HepG2 (cell line): ENCODE results near the gene NAMPT. TPM values are rescaled to one million over a fixed set of nuclear protein-coding genes. Genes with fewer than 3 reads are reported as not detected.

Source experiments
- GTF3A ChIP-seq: sonication (generic); formaldehyde crosslinking; conservative IDR thresholded peaks from 2 replicates; pipeline ENCODE4 v1.4.0; 2020; ENCODE audit warnings: mild to moderate bottlenecking, missing genetic modification reagents
- HNRNPL ChIP-seq: fragments of 200-400 bp; formaldehyde crosslinking; IDR thresholded peaks from 2 replicates; pipeline ENCODE4 v1.6.1; 2017; ENCODE audit warnings: mild to moderate bottlenecking, low read depth, low read length
- MED13 ChIP-seq: sonication (generic); formaldehyde crosslinking; IDR thresholded peaks from 2 replicates; pipeline ENCODE4 v1.5.0; 2020; ENCODE audit warnings: missing genetic modification reagents
- RXRA ChIP-seq: sonication (generic); formaldehyde crosslinking; IDR thresholded peaks from 2 replicates; pipeline ENCODE4 v1.5.1; 2020; ENCODE audit warnings: missing genetic modification reagents
- ZNF335 ChIP-seq: sonication (generic); formaldehyde crosslinking; IDR thresholded peaks from 2 replicates; pipeline ENCODE4 v1.4.0; 2020; ENCODE audit warnings: missing genetic modification reagents
- ZNF546 ChIP-seq: sonication (generic); formaldehyde crosslinking; conservative IDR thresholded peaks from 2 replicates; pipeline ENCODE4 v1.8.1; 2023; ENCODE audit warnings: mild to moderate bottlenecking, missing genetic modification reagents
- ZNF841 ChIP-seq: sonication (generic); formaldehyde crosslinking; IDR thresholded peaks from 2 replicates; pipeline ENCODE4 v1.8.1; 2023; ENCODE audit warnings: missing genetic modification reagents, borderline replicate concordance
- polyA plus RNA-seq, 8 experiments: library from polyadenylated mRNA; depleted of rRNA in 3 of 8; stranded (reverse) in 7 of 8; unstranded in 1 of 8; fragments of >200 nt; fragmentation: Illumina TruSeq in 4 of 8; extraction: Trizol in 4 of 8; gene quantifications; 2 replicates each; pipeline versions ENCODE4 v1.2.1 to v1.2.3, GENCODE V29; 2011 to 2016; ENCODE audit warnings: low read depth in 4 of 8, missing spikeins in 1 of 8, mixed read lengths in 1 of 8; ENCODE audit not compliant: insufficient read depth in 1 of 8
- total RNA-seq, 5 experiments: library from RNA; depleted of rRNA; stranded (reverse); fragments of >200 nt; fragmentation: Illumina TruSeq; extraction: Trizol; gene quantifications; 2 replicates each; pipeline ENCODE4 v1.2.3, GENCODE V29; 2016; ENCODE audit warnings: low read depth in 1 of 5
- TF ChIP-seq, protein P1 (sequence below), 2 experiments: fragments of 450-650 bp in 1 of 2; sonication (generic) in 1 of 2; formaldehyde crosslinking in 1 of 2; IDR thresholded peaks; 2 replicates each; pipeline versions ENCODE4 v1.6.1 to v1.8.0; 2016 to 2022; ENCODE audit warnings: antibody characterized with exemption in 1 of 2, mild to moderate bottlenecking in 1 of 2, missing genetic modification reagents in 1 of 2

Gene NAMPT
- total and polyA plus RNA-seq, 2 of the 13 experiments (the other 11 are each of a cell fraction or from before 2014, with no cell fraction given): 15.8 to 67.7 TPM

DNA sequence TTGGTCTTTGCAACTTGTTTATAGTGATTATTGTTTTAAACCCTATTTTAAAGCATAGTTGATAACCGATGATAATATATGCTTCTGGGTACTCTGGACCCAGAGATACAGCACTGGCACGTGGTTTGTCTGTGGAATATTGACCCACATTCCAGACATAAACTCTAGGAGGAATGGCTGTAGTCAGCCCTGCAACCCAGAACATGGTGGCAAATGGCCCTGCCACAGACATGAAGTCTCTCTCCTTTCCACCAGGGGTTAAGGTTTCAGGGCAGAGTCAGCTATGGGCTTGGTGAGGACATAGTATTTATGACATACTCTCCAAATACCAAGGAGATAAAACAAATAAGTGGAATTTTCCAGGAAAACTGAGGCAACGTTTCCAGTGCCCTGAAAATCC is 83.6 kb downstream of the NAMPT start (continued):
- TF ChIP-seq, protein P1, sequence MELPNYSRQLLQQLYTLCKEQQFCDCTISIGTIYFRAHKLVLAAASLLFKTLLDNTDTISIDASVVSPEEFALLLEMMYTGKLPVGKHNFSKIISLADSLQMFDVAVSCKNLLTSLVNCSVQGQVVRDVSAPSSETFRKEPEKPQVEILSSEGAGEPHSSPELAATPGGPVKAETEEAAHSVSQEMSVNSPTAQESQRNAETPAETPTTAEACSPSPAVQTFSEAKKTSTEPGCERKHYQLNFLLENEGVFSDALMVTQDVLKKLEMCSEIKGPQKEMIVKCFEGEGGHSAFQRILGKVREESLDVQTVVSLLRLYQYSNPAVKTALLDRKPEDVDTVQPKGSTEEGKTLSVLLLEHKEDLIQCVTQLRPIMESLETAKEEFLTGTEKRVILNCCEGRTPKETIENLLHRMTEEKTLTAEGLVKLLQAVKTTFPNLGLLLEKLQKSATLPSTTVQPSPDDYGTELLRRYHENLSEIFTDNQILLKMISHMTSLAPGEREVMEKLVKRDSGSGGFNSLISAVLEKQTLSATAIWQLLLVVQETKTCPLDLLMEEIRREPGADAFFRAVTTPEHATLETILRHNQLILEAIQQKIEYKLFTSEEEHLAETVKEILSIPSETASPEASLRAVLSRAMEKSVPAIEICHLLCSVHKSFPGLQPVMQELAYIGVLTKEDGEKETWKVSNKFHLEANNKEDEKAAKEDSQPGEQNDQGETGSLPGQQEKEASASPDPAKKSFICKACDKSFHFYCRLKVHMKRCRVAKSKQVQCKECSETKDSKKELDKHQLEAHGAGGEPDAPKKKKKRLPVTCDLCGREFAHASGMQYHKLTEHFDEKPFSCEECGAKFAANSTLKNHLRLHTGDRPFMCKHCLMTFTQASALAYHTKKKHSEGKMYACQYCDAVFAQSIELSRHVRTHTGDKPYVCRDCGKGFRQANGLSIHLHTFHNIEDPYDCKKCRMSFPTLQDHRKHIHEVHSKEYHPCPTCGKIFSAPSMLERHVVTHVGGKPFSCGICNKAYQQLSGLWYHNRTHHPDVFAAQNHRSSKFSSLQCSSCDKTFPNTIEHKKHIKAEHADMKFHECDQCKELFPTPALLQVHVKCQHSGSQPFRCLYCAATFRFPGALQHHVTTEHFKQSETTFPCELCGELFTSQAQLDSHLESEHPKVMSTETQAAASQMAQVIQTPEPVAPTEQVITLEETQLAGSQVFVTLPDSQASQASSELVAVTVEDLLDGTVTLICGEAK (IDR thresholded peaks at IDR 0.05): no peak
- TF ChIP-seq, protein P1 (CRISPR knock-in tag; IDR thresholded peaks at IDR 0.05): no peak
- no peak for TF ChIP-seq ZNF335
- no peak for TF ChIP-seq ZNF841 (CRISPR knock-in tag)
- no peak for TF ChIP-seq HNRNPL
- TF ChIP-seq ZNF546 (CRISPR knock-in tag): no peak
- no peak for TF ChIP-seq RXRA (CRISPR knock-in tag)
- no peak for TF ChIP-seq MED13
- no peak for TF ChIP-seq GTF3A (CRISPR knock-in tag)
- TF ChIP-seq, all 625 proteins: peak for 0
